B cell (primary cell): ENCODE data around the gene LENG8. TPM values are rescaled to one million over a fixed set of nuclear protein-coding genes. Genes with fewer than 3 reads are reported as not detected.

Experiments
- ATAC-seq: fragments of 200-7000 bp; cut with Tn5 transposase; one replicate; pipeline ENCODE4 v1.10.0; 2021; ENCODE audit warnings: low read depth, mild to moderate bottlenecking, moderate number of reproducible peaks, moderate library complexity
- CTCF ChIA-PET: fragments of 350-600 bp; sonication (Branson Sonifier 250); formaldehyde crosslinking; loops from one replicate; lab custom pipeline; 2021; ENCODE audit warnings: antibody characterized with exemption, inconsistent platforms; lab: Charles Lee
- POLR2A ChIA-PET: fragments of 350-600 bp; sonication (Branson Sonifier 250); formaldehyde crosslinking; loops from one replicate; lab custom pipeline; 2021; ENCODE audit warnings: antibody characterized with exemption; lab: Charles Lee
- DNase-seq: peaks from one replicate; pipeline ENCODE4 v3.0.0; 2013
- H2AFZ ChIP-seq: 2 replicates; pipeline ENCODE4 v1.6.1; 2012; ENCODE audit warnings: mild to moderate bottlenecking, low read depth, low read length; ENCODE audit not compliant: insufficient read depth, poor library complexity, severe bottlenecking
- H3K27ac ChIP-seq, 2 donors: 1 replicate in 1 of 2; 2 replicates in 1 of 2; pipeline ENCODE4 v1.5.1; 2012 to 2013; ENCODE audit warnings: low read length in 2 of 2, mild to moderate bottlenecking in 2 of 2, moderate library complexity in 1 of 2
- H3K27me3 ChIP-seq, 4 experiments: fragments of 200-600 bp in 1 of 4; sonication (generic) in 1 of 4; replicated peaks in 1 of 4; 1 replicate in 2 of 4; 2 replicates in 2 of 4; pipeline versions ENCODE4 v1.6.1 to v1.7.0; 2013 to 2016; ENCODE audit warnings: low read length in 3 of 4, mild to moderate bottlenecking in 2 of 4, mixed read lengths in 1 of 4, moderate library complexity in 1 of 4; ENCODE audit not compliant: insufficient read depth in 4 of 4, control insufficient read depth in 3 of 4; ENCODE audit errors: control extremely low read depth in 1 of 4
- H3K36me3 ChIP-seq, 2 experiments: replicated peaks in 1 of 2; 1 replicate in 1 of 2; 2 replicates in 1 of 2; pipeline versions ENCODE4 v1.6.1 to v1.7.1; 2013; ENCODE audit warnings: low read length in 1 of 2; ENCODE audit not compliant: insufficient read depth in 2 of 2, control insufficient read depth in 1 of 2; ENCODE audit errors: control extremely low read depth in 1 of 2, extremely low read depth in 1 of 2
- H3K4me1 ChIP-seq, 2 donors: fragments of 200-600 bp in 1 of 2; sonication (generic) in 1 of 2; 1 replicate in 1 of 2; 2 replicates in 1 of 2; pipeline versions ENCODE4 v1.5.1 to v1.6.1; 2013 to 2017; ENCODE audit warnings: low read length in 2 of 2; ENCODE audit not compliant: control insufficient read depth in 2 of 2, insufficient read depth in 2 of 2
- H3K4me2 ChIP-seq: replicated peaks from 2 replicates; pipeline ENCODE3; 2012; ENCODE audit warnings: mild to moderate bottlenecking, low read depth, low read length; ENCODE audit not compliant: poor library complexity, severe bottlenecking
- H3K4me3 ChIP-seq, 5 experiments: fragments of 200-600 bp in 1 of 5; sonication (generic) in 1 of 5; 1 replicate in 3 of 5; 2 replicates in 2 of 5; pipeline versions ENCODE4 v1.5.1 to v1.7.0; 2011 to 2016; ENCODE audit warnings: low read length in 4 of 5, mild to moderate bottlenecking in 4 of 5, low read depth in 2 of 5, control low read depth in 1 of 5, moderate library complexity in 1 of 5; ENCODE audit not compliant: insufficient read depth in 1 of 5; ENCODE audit errors: control extremely low read depth in 1 of 5, extremely low read depth in 1 of 5
- H3K79me2 ChIP-seq: fragments of 200-600 bp; sonication (generic); one replicate; pipeline ENCODE4 v1.6.0; 2016; ENCODE audit warnings: low read length; ENCODE audit not compliant: control insufficient read depth, insufficient read depth
- H3K9ac ChIP-seq: fragments of 200-600 bp; sonication (generic); 2 replicates; pipeline ENCODE4 v1.6.1; 2017; ENCODE audit warnings: mild to moderate bottlenecking, low read length, moderate library complexity
- H3K9me3 ChIP-seq, 3 donors: one replicate each; pipeline versions ENCODE4 v1.6.1 to v1.7.1; 2013; ENCODE audit warnings: low read length in 2 of 3; ENCODE audit not compliant: control insufficient read depth in 2 of 3, insufficient read depth in 1 of 3; ENCODE audit errors: control extremely low read depth in 1 of 3
- H4K20me1 ChIP-seq: 2 replicates; pipeline ENCODE4 v1.6.0; 2012; ENCODE audit warnings: mild to moderate bottlenecking, low read length; ENCODE audit not compliant: insufficient read depth, control insufficient read depth, poor library complexity, severe bottlenecking
- H3K27ac Mint-ChIP-seq: one replicate; pipeline ENCODE4 v1.8.0; 2021; ENCODE audit warnings: mixed read lengths
- H3K27me3 Mint-ChIP-seq: one replicate; pipeline ENCODE4 v1.8.0; 2021; ENCODE audit warnings: mixed read lengths
- H3K4me1 Mint-ChIP-seq: one replicate; pipeline ENCODE4 v1.8.0; 2021; ENCODE audit warnings: mixed read lengths
- H3K4me3 Mint-ChIP-seq: one replicate; pipeline ENCODE4 v1.8.0; 2021; ENCODE audit warnings: mixed read lengths
- H3K9me3 Mint-ChIP-seq: one replicate; pipeline ENCODE4 v1.8.0; 2022; ENCODE audit warnings: mixed read lengths; ENCODE audit not compliant: insufficient read depth
- EZH2 ChIP-seq: IDR thresholded peaks from 2 replicates; pipeline ENCODE4 v1.6.1; 2012; ENCODE audit warnings: borderline replicate concordance, low read depth, mild to moderate bottlenecking, moderate library complexity, low read length; ENCODE audit not compliant: insufficient read depth, poor library complexity, severe bottlenecking
- WGBS: methylation state at CpG from one replicate; pipeline ENCODE4 v1.1.5; 2013; ENCODE audit warnings: missing lambda C conversion rate; ENCODE audit not compliant: insufficient coverage; 5-methylcytosine and 5-hydroxymethylcytosine counted together
- intact Hi-C: fragments of 100-400 bp; cut with micrococcal nuclease; formaldehyde crosslinking; loops from one replicate; pipeline ENCODE4 v1.10.0; 2022
- polyA plus RNA-seq: library from polyadenylated mRNA; depleted of rRNA; stranded (reverse); fragments of >200 nt; gene quantifications from 2 replicates; pipeline ENCODE4 v1.2.3, GENCODE V29; 2012
- total RNA-seq, 2 donors: library from RNA; stranded (reverse); fragments of 120-200 nt in 1 of 2; gene quantifications; 1 replicate in 1 of 2; 2 replicates in 1 of 2; pipeline versions ENCODE4 v1.2.3 to v1.2.4, GENCODE V29; 2013 to 2022
- TF ChIP-seq, protein P1 (sequence below): fragments of 200-600 bp; IDR thresholded peaks from one replicate; pipeline ENCODE4 v1.8.0; 2022; ENCODE audit warnings: antibody characterized with exemption, mild to moderate bottlenecking

LENG8 gene
- total and polyA plus RNA-seq, 2 donors (not counting 1 experiment from before 2014, with no cell fraction given): 687 to 753 TPM

DNA sequence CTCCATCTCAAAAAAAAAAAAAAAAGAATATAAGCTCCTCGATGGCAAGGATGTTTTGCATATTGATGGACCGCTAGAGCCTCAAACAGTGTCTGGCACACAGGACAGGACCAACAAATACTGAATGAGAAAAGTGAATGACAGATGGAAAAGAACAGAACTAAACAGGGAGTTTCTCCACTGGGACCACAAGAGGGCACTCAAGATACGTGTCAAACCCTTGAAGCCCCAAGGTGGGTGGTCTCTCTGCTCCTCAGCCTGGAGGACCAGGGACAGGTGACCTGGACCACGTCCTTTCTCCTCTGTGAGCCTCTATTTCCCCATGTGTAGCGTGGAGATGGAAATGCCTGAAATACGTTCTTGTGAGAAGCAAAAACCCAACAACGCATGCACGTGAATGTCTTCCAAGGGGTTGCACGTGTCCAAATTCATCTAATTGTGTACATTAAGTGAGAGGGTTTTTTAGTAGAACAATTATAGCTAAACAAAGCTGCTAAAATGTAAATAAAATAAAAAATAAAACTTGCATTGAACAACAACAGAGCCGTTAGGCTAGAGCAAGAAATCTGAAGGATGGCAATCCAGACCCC, 29.8 kb downstream of the LENG8 start:
- intact Hi-C loops: no loop called here
- peaks cover 34% of the 10 kb centered on the region for H3K27me3 Mint-ChIP-seq
- no peak overlapping the region for H3K4me3 Mint-ChIP-seq
- H3K4me1 Mint-ChIP-seq: peaks cover 20% of the 10 kb centered on the region
- Histone ChIP-seq H2AFZ (no peak overlapping the region), H3K4me1 (peaks cover 15 to 24% of the 10 kb centered on the region in 2 donors), H3K4me3 (no peak overlapping the region), H3K79me2 (no peaks in the 10 kb centered on the region), H3K4me2 (no peak overlapping the region), H3K9me3 (no peaks in the 10 kb centered on the region), H3K27me3 (peaks cover 0 to 24% (median 5%) of the 10 kb centered on the region in 4 experiments), H4K20me1 (no peaks in the 10 kb centered on the region), H3K36me3 (no peaks in the 10 kb centered on the region), H3K27ac (no peak overlapping the region), H3K9ac (no peak overlapping the region)
- TF ChIP-seq, protein P1, sequence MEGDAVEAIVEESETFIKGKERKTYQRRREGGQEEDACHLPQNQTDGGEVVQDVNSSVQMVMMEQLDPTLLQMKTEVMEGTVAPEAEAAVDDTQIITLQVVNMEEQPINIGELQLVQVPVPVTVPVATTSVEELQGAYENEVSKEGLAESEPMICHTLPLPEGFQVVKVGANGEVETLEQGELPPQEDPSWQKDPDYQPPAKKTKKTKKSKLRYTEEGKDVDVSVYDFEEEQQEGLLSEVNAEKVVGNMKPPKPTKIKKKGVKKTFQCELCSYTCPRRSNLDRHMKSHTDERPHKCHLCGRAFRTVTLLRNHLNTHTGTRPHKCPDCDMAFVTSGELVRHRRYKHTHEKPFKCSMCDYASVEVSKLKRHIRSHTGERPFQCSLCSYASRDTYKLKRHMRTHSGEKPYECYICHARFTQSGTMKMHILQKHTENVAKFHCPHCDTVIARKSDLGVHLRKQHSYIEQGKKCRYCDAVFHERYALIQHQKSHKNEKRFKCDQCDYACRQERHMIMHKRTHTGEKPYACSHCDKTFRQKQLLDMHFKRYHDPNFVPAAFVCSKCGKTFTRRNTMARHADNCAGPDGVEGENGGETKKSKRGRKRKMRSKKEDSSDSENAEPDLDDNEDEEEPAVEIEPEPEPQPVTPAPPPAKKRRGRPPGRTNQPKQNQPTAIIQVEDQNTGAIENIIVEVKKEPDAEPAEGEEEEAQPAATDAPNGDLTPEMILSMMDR: peak; percentile 78
- TF ChIP-seq EZH2: no peak
- DNase-seq: peak; percentile 73
- 0% methylated on average over 1 of the region's 10 CpGs for WGBS
- no peaks in the 10 kb centered on the region for H3K9me3 Mint-ChIP-seq
- CTCF ChIA-PET: interaction anchor here (0.6 to 7.2 kb wide), 12 partner anchors 50 to 440 kb away, joined by 3 to 246 read pairs (median 3); partner anchors contain the start of gene LENG1
- POLR2A ChIA-PET: no interaction called here
- ATAC-seq: peak; percentile 69
- peak overlapping the region; percentile 12 for H3K27ac Mint-ChIP-seq

DNA sequence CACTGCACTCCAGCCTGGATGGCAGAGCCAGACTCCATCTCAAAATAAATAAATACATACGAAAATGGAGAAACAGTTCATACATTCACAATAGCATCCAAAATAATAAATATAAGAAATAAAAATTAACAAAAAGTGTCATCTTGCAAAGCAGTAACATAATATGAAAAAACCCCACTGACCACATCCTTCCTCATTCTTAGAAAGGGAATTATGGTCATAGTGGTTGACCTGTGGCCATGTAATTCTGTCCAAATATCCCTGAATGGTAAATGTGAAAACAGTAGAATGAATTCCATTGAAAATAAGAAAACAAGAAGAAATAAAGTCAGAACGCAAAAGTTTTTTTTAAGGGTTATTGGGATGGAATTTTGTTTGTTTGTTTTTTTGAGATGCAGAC, 31.1 kb downstream of the LENG8 start:
- no CpG with 5 or more reads among the region's 2 CpGs for WGBS
- H3K27me3 Mint-ChIP-seq: peaks cover 36% of the 10 kb centered on the region

More for the DNA sequence above, 31.1 kb downstream of the LENG8 start:
- Histone ChIP-seq H3K36me3 (no peaks in the 10 kb centered on the region), H3K9ac (no peak overlapping the region), H3K79me2 (no peaks in the 10 kb centered on the region), H3K27ac (no peak overlapping the region), H3K27me3 (peaks cover 0 to 21% (median 9%) of the 10 kb centered on the region in 4 experiments), H3K4me2 (no peak overlapping the region), H3K9me3 (no peaks in the 10 kb centered on the region), H2AFZ (no peak overlapping the region), H3K4me1 (peaks cover 15 to 24% of the 10 kb centered on the region in 2 donors), H4K20me1 (no peaks in the 10 kb centered on the region), H3K4me3 (no peak overlapping the region)
- TF ChIP-seq, protein P1: no peak
- no peak for TF ChIP-seq EZH2
- no peak for DNase-seq
- peak overlapping the region; percentile 29 for H3K27ac Mint-ChIP-seq
- no peak overlapping the region for H3K4me3 Mint-ChIP-seq
- ChIA-PET POLR2A (interaction anchor here (0.7 kb wide), 1 partner anchor 18 kb away, joined by 3 read pairs; no protein-coding TSS in a partner anchor), CTCF (interaction anchor here (1.1 to 7.2 kb wide), 8 partner anchors 49 to 439 kb away, joined by 3 to 246 read pairs (median 8); no protein-coding TSS in a partner anchor)
- no peaks in the 10 kb centered on the region for H3K9me3 Mint-ChIP-seq
- ATAC-seq: no peak
- peaks cover 20% of the 10 kb centered on the region for H3K4me1 Mint-ChIP-seq
- intact Hi-C loops: loop anchor here (10.0 kb wide), 1 partner anchor 435 kb away; no protein-coding TSS in a partner anchor
